GM12892 (cell line): ENCODE results near the gene IRF2.

Experiments
- POLR2A ChIP-seq: IDR thresholded peaks from 2 replicates; pipeline ENCODE4 v1.6.1; 2011; ENCODE audit warnings: low read depth, low read length, control low read depth
- POLR2AphosphoS5 ChIP-seq: IDR thresholded peaks from 2 replicates; pipeline ENCODE4 v1.6.1; 2011; ENCODE audit warnings: low read depth, low read length, control low read depth

GRCh38 chr4:184451726-184452125 lies 22.6 kb downstream of the IRF2 start:
- TF ChIP-seq POLR2A (no peak), POLR2AphosphoS5 (no peak)
